Colon (tissue), 2 donors: ENCODE data around the gene PDIA5.

ENCODE experiments used
- FAIRE-seq: peaks from 2 replicates; lab custom pipeline; 2012; peaks lifted over from hg19 to GRCh38; lab: Jason Lieb, UNC
- donor health status: control.
- donor health status: control.

The PDIA5 gene

GRCh38 chr3:123042413-123042812, 24.4 kb upstream of the PDIA5 start:
- no peak for FAIRE-seq

- FAIRE-seq, result no peak
Measured at GRCh38 chr3:123044981-123045763, 21.7 kb upstream of the PDIA5 start.

- FAIRE-seq, result no peak
Measured at GRCh38 chr3:123046262-123047061, 20.4 kb upstream of the PDIA5 start.

- FAIRE-seq, result no peak
Measured at GRCh38 chr3:123047062-123047319, 19.8 kb upstream of the PDIA5 start.

- FAIRE-seq, result no peak
Measured at GRCh38 chr3:123048480-123049237, 18.2 kb upstream of the PDIA5 start.

- no peak for FAIRE-seq
Measured at GRCh38 chr3:123050666-123051065, 16.2 kb upstream of the PDIA5 start.

GRCh38 chr3:123053107-123053506, 13.7 kb upstream of the PDIA5 start:
- no peak for FAIRE-seq

- FAIRE-seq, result no peak
Measured at GRCh38 chr3:123054109-123054778, 12.6 kb upstream of the PDIA5 start.

GRCh38 chr3:123054931-123055330, 11.9 kb upstream of the PDIA5 start:
- FAIRE-seq, result no peak

- FAIRE-seq, result no peak
Measured at GRCh38 chr3:123055352-123055751, 11.5 kb upstream of the PDIA5 start.

GRCh38 chr3:123058505-123058904, 8.3 kb upstream of the PDIA5 start:
- no peak for FAIRE-seq

- no peak for FAIRE-seq
Measured at GRCh38 chr3:123060054-123060453, 6.8 kb upstream of the PDIA5 start.

GRCh38 chr3:123061856-123062255, 5.0 kb upstream of the PDIA5 start:
- FAIRE-seq, result no peak

GRCh38 chr3:123063034-123063433, 3.8 kb upstream of the PDIA5 start:
- no peak for FAIRE-seq

GRCh38 chr3:123064506-123064905, 2.3 kb upstream of the PDIA5 start:
- no peak for FAIRE-seq

- no peak for FAIRE-seq
Measured at GRCh38 chr3:123064914-123065313, 1.9 kb upstream of the PDIA5 start.

GRCh38 chr3:123066599-123066895, 278 bp upstream of the PDIA5 start:
- no peak for FAIRE-seq

- FAIRE-seq, result no peak
Measured at GRCh38 chr3:123067689-123068600, 1.1 kb downstream of the PDIA5 start.

GRCh38 chr3:123068601-123069381, 2.0 kb downstream of the PDIA5 start:
- no peak for FAIRE-seq

GRCh38 chr3:123070510-123070909, 3.7 kb downstream of the PDIA5 start:
- no peak for FAIRE-seq

GRCh38 chr3:123071146-123071545, 4.3 kb downstream of the PDIA5 start:
- no peak for FAIRE-seq
